CD4-positive, alpha-beta T cell (primary cell): Measurements from ENCODE around the gene SDF4. TPM values are rescaled to one million over a fixed set of nuclear protein-coding genes. Genes with fewer than 3 reads are reported as not detected.

Experiments
- ATAC-seq: fragments of 200-7000 bp; cut with Tn5 transposase; one replicate; pipeline ENCODE4 v1.10.0; 2022; ENCODE audit warnings: mild to moderate bottlenecking; ENCODE audit not compliant: poor library complexity
- CTCF ChIA-PET: fragments of 350-600 bp; sonication (Branson Sonifier 250); formaldehyde crosslinking; loops from one replicate; lab custom pipeline; 2021; ENCODE audit warnings: antibody characterized with exemption, inconsistent platforms; lab: Charles Lee
- POLR2A ChIA-PET: fragments of 350-600 bp; sonication (Branson Sonifier 250); formaldehyde crosslinking; loops from one replicate; lab custom pipeline; 2021; ENCODE audit warnings: antibody characterized with exemption, inconsistent platforms; lab: Charles Lee
- DNase-seq, 14 experiments: peaks; one replicate each; pipeline ENCODE4 v3.0.0-alpha.2; 2013 to 2020; ENCODE audit warnings: mixed read lengths in 2 of 14
- H3K27ac ChIP-seq, 2 donors: one replicate each; pipeline versions ENCODE4 v1.5.1 to v1.7.0; 2013; ENCODE audit warnings: low read length in 2 of 2, low read depth in 1 of 2, mild to moderate bottlenecking in 1 of 2
- H3K27me3 ChIP-seq, 2 experiments: 1 replicate in 1 of 2; 2 replicates in 1 of 2; pipeline versions ENCODE4 v1.6.1 to v1.7.0; 2013; ENCODE audit warnings: low read length in 2 of 2, control low read depth in 1 of 2, mild to moderate bottlenecking in 1 of 2, moderate library complexity in 1 of 2; ENCODE audit not compliant: insufficient read depth in 2 of 2, control insufficient read depth in 1 of 2
- H3K36me3 ChIP-seq: one replicate; pipeline ENCODE4 v1.6.1; 2013; ENCODE audit warnings: low read length, control low read depth; ENCODE audit not compliant: insufficient read depth
- H3K4me1 ChIP-seq: one replicate; pipeline ENCODE4 v1.6.1; 2013; ENCODE audit warnings: low read length, control low read depth; ENCODE audit not compliant: insufficient read depth
- H3K4me3 ChIP-seq: one replicate; pipeline ENCODE4 v1.5.1; 2013; ENCODE audit warnings: mild to moderate bottlenecking, low read length, moderate library complexity
- H3K9me3 ChIP-seq, 2 experiments: 1 replicate in 1 of 2; 2 replicates in 1 of 2; pipeline versions ENCODE4 v1.6.1 to v1.7.0; 2013; ENCODE audit warnings: low read length in 2 of 2, mild to moderate bottlenecking in 2 of 2, control low read depth in 1 of 2, moderate library complexity in 1 of 2; ENCODE audit not compliant: control insufficient read depth in 1 of 2, insufficient read depth in 1 of 2
- H3K27ac Mint-ChIP-seq: one replicate; pipeline ENCODE4 v1.8.0; 2020; ENCODE audit warnings: mixed read lengths
- H3K27me3 Mint-ChIP-seq: one replicate; pipeline ENCODE4 v1.8.0; 2021; ENCODE audit warnings: mixed read lengths
- H3K36me3 Mint-ChIP-seq: one replicate; pipeline ENCODE4 v1.8.0; 2021; ENCODE audit warnings: low read depth, mixed read lengths
- H3K4me1 Mint-ChIP-seq: one replicate; pipeline ENCODE4 v1.8.0; 2021; ENCODE audit warnings: low read depth, mixed read lengths
- H3K4me3 Mint-ChIP-seq: one replicate; pipeline ENCODE4 v1.8.0; 2020; ENCODE audit warnings: mild to moderate bottlenecking, mixed read lengths
- H3K9me3 Mint-ChIP-seq: one replicate; pipeline ENCODE4 v1.8.0; 2020; ENCODE audit warnings: mixed read lengths
- CTCF ChIP-seq: fragments of 200-600 bp; IDR thresholded peaks from one replicate; pipeline ENCODE4 v1.8.0; 2022; ENCODE audit warnings: antibody characterized with exemption, mild to moderate bottlenecking
- intact Hi-C, 2 experiments: fragments of 100-400 bp; cut with DNase I in 1 of 2; cut with micrococcal nuclease in 1 of 2; formaldehyde crosslinking; loops; one replicate each; pipeline versions ENCODE4 v1.15.1 to v1.9.0; 2023 to 2025; cut with DNase I, micrococcal nuclease
- microRNA-seq: library from miRNA; unstranded; fragments of <30 nt; microRNA quantifications from one replicate; pipeline ENCODE4 v1.2.0, GENCODE V29; 2021; ENCODE audit warnings: borderline microRNAs expressed, borderline replicate concordance
- total RNA-seq, 174 experiments: library from RNA in 2 of 174; stranded (reverse) in 2 of 174; gene quantifications; one replicate each; pipeline ENCODE4 v1.2.3 and lab custom pipeline; 2021 to 2026

The SDF4 gene
- total RNA-seq, 2 experiments from 2014 or later: 66.3 to 71.0 TPM

DNA sequence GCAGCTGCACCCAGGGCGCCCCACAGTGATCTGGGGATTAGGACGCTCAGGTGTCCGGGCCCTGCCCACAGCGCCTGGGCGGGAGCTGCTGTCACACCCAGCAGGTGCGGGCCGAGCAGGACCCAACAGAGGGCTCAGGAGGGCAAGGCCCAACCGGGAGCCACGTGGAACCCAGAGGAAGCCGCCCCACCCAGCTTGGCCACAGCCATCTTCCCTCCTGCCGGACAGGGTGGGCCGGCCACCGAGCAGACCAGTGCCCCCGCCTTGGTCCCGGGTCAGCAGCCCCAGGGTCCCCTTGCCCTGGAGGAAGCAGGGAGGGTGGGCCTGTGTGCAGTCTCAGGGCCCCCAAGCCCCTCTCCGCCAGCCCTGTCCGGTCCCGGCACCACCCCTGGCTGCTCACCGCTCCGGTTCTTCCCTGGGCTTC, 64.4 kb downstream of the SDF4 start:
- ChIA-PET POLR2A (no interaction called here), CTCF (no interaction called here)
- Mint-ChIP-seq H3K36me3 (no peaks in the 10 kb centered on the region), H3K27ac (no peak overlapping the region), H3K9me3 (no peaks in the 10 kb centered on the region), H3K27me3 (peaks cover 9% of the 10 kb centered on the region), H3K4me3 (no peak overlapping the region), H3K4me1 (peaks cover 4% of the 10 kb centered on the region)
- Histone ChIP-seq H3K36me3 (no peaks in the 10 kb centered on the region), H3K27me3 (peaks cover 0 to 5% of the 10 kb centered on the region in 2 experiments), H3K27ac (no peak overlapping the region), H3K4me3 (no peak overlapping the region), H3K9me3 (peaks cover 0 to 14% of the 10 kb centered on the region in 2 experiments), H3K4me1 (peaks cover 31% of the 10 kb centered on the region)
- ATAC-seq: no peak
- intact Hi-C loops: no loop called here
- no peak for TF ChIP-seq CTCF
- DNase-seq: no peak

Small RNA genes lying within 50 kb of the gene (microRNA-seq; reads per million reads assigned to microRNA genes)
- gene MIR200A (8.3 reads per million, percentile 36 among the genes with 10 or more reads in this experiment), gene MIR200B (48.6 reads per million, percentile 59 among the genes with 10 or more reads in this experiment), gene MIR429 (1.2 reads per million)

Other genes with a start within 250 kb of the SDF4 start
- not detected for gene PERM1, start 249.9 kb downstream of the SDF4 start, total RNA-seq
- 10 to 100 TPM; 29.0 to 30.9 TPM for gene HES4, start 231.9 kb downstream of the SDF4 start, total RNA-seq
- 10 to 100 TPM; 38.0 to 38.9 TPM for gene ISG15, start 218.5 kb downstream of the SDF4 start, total RNA-seq
- 1 to 10 TPM; 1.5 to 2.0 TPM for gene AGRN, start 211.9 kb downstream of the SDF4 start, total RNA-seq
- gene RNF223, start 157.7 kb downstream of the SDF4 start, total RNA-seq: not detected
- 10 to 100 TPM; 11.1 to 11.3 TPM for gene C1orf159, start 115.9 kb downstream of the SDF4 start, total RNA-seq
- under 1 TPM; 0.11 to 0.59 TPM for gene TTLL10, start 58.1 kb downstream of the SDF4 start, total RNA-seq
- gene TNFRSF18, start 25.4 kb downstream of the SDF4 start, total RNA-seq: 10 to 100 TPM; 14.8 to 17.8 TPM
- 10 to 100 TPM; 27.6 to 28.6 TPM for gene TNFRSF4, start 17.8 kb downstream of the SDF4 start, total RNA-seq
- 1 to 10 TPM; 4.9 to 5.1 TPM for gene B3GALT6, start 236 bp upstream of the SDF4 start, total RNA-seq
- 1 to 10 TPM; 3.4 to 4.8 TPM for gene C1QTNF12, start 14.7 kb upstream of the SDF4 start, total RNA-seq
- gene UBE2J2, start 41.9 kb upstream of the SDF4 start, total RNA-seq: 10 to 100 TPM; 41.4 to 41.5 TPM
- 10 to 100 TPM; 12.0 to 13.3 TPM for gene SCNN1D, start 48.4 kb upstream of the SDF4 start, total RNA-seq
- 10 to 100 TPM; 45.3 to 46.4 TPM for gene ACAP3, start 75.9 kb upstream of the SDF4 start, total RNA-seq
- gene PUSL1, start 76.6 kb upstream of the SDF4 start, total RNA-seq: 10 to 100 TPM; 18.1 to 19.2 TPM
- 100 to 1,000 TPM; 130 to 137 TPM for gene INTS11, start 92.7 kb upstream of the SDF4 start, total RNA-seq
- 10 to 100 TPM; 11.6 to 12.9 TPM for gene CPTP, start 92.8 kb upstream of the SDF4 start, total RNA-seq
- gene TAS1R3, start 99.3 kb upstream of the SDF4 start, total RNA-seq: 1 to 10 TPM; 3.3 to 3.4 TPM
- gene DVL1, start 117.4 kb upstream of the SDF4 start, total RNA-seq: 10 to 100 TPM; 44.9 to 45.5 TPM
- 1 to 10 TPM; 1.6 to 2.9 TPM for gene MXRA8, start 126.6 kb upstream of the SDF4 start, total RNA-seq
- gene AURKAIP1, start 143.2 kb upstream of the SDF4 start, total RNA-seq: 10 to 100 TPM; 59.2 to 64.6 TPM
- 100 to 1,000 TPM; 274 to 281 TPM for gene CCNL2, start 167.3 kb upstream of the SDF4 start, total RNA-seq
- gene MRPL20, start 175.3 kb upstream of the SDF4 start, total RNA-seq: 100 to 1,000 TPM in 1 of 2 experiments, 10 to 100 TPM in 1; 99.9 to 103 TPM
- gene ANKRD65, start 189.3 kb upstream of the SDF4 start, total RNA-seq: not detected
- gene VWA1, start 203.7 kb upstream of the SDF4 start, total RNA-seq: not detected
- gene ATAD3C, start 217.7 kb upstream of the SDF4 start, total RNA-seq: under 1 TPM; 0.28 to 0.74 TPM
- gene ATAD3B, start 239.8 kb upstream of the SDF4 start, total RNA-seq: 10 to 100 TPM; 44.3 to 49.1 TPM